HCT116 (cell line): ENCODE measurements around the gene ERP29. TPM values are rescaled to one million over a fixed set of nuclear protein-coding genes. Genes with fewer than 3 reads are reported as not detected.

ENCODE experiments used
- ATAC-seq: fragments of 200-7000 bp; cut with Tn5 transposase; 2 replicates; pipeline ENCODE4 v1.9.1; 2020; ENCODE audit warnings: mild to moderate bottlenecking, moderate library complexity
- BruUV-seq: library from RNA; stranded (reverse); fragments of 400-500 nt; replicated peaks from 2 replicates; lab custom pipeline; 2021; lab: Mats Ljungman, UMichigan
- CTCF ChIA-PET: fragments of 300-600 bp; sonication (Branson Sonifier 250); formaldehyde crosslinking; loops from one replicate; lab custom pipeline; 2021; ENCODE audit warnings: antibody characterized with exemption; lab: Charles Lee
- POLR2A ChIA-PET: fragments of 300-600, 350-600 bp; sonication (Branson Sonifier 250); formaldehyde crosslinking; loops from one replicate; lab custom pipeline; 2021; ENCODE audit warnings: antibody characterized with exemption; lab: Charles Lee
- RAD21 ChIA-PET, 2 experiments: fragments of 300-600 bp; sonication (Branson Sonifier 250); formaldehyde crosslinking; loops; one replicate each; lab custom pipeline; 2023; ENCODE audit warnings: low total read pairs in 2 of 2; ENCODE audit not compliant: uncharacterized antibody in 2 of 2, unreplicated experiment in 2 of 2, low non-redundant PET in 1 of 2; lab: Charles Lee
- DNase-seq: peaks from one replicate; pipeline ENCODE4 v3.0.0-alpha.2; 2010; ENCODE audit warnings: low read depth, low spot score
- H2AFZ ChIP-seq: fragments of 200-600 bp; shearing (Covaris generic), sonication (generic); 2 replicates; pipeline ENCODE4 v1.6.1; 2017; ENCODE audit warnings: low read depth, mixed run types, mixed read lengths, antibody characterized with exemption, low read length; ENCODE audit not compliant: poor library complexity, severe bottlenecking
- H3K27ac ChIP-seq: 2 replicates; pipeline ENCODE4 v1.5.1; 2012; ENCODE audit warnings: low read depth, low read length
- H3K27me3 ChIP-seq: fragments of 200-600 bp; sonication (generic); 2 replicates; pipeline ENCODE4 v1.6.1; 2016; ENCODE audit warnings: mixed run types, low read length, mixed read lengths; ENCODE audit not compliant: insufficient read depth
- H3K36me3 ChIP-seq, 2 experiments: fragments of 200-500 bp in 1 of 2; fragments of 200-600 bp in 1 of 2; sonication (Bioruptor generic) in 1 of 2; sonication (generic) in 1 of 2; 2 replicates each; pipeline versions ENCODE4 v1.5.1 to v1.6.1; 2014 to 2016; ENCODE audit warnings: low read length in 2 of 2, inconsistent platforms in 1 of 2, mixed read lengths in 1 of 2, mixed run types in 1 of 2; ENCODE audit not compliant: insufficient read depth in 2 of 2, control insufficient read depth in 1 of 2
- H3K4me1 ChIP-seq, 2 experiments: fragments of 200-600 bp in 1 of 2; sonication (generic) in 1 of 2; 2 replicates each; pipeline versions ENCODE4 v1.5.1 to v1.6.1; 2012 to 2017; ENCODE audit warnings: low read length in 2 of 2, inconsistent platforms in 1 of 2, mild to moderate bottlenecking in 1 of 2, mixed read lengths in 1 of 2, mixed run types in 1 of 2, moderate library complexity in 1 of 2; ENCODE audit not compliant: insufficient read depth in 2 of 2, control insufficient read depth in 1 of 2
- H3K4me2 ChIP-seq: fragments of 200-600 bp; sonication (generic); 2 replicates; pipeline ENCODE4 v1.6.1; 2017; ENCODE audit warnings: mixed run types, low read length, mixed read lengths
- H3K4me3 ChIP-seq, 2 experiments: fragments of 200-600 bp in 1 of 2; sonication (generic) in 1 of 2; replicated peaks in 1 of 2; 2 replicates each; pipeline ENCODE4 v1.5.1; 2011 to 2016; ENCODE audit warnings: low read length in 2 of 2, control low read depth in 1 of 2, low read depth in 1 of 2, mild to moderate bottlenecking in 1 of 2, mixed read lengths in 1 of 2, mixed run types in 1 of 2
- H3K79me2 ChIP-seq: fragments of 200-600 bp; sonication (generic); 2 replicates; pipeline ENCODE4 v1.6.1; 2017; ENCODE audit warnings: mild to moderate bottlenecking, mixed run types, low read length, moderate library complexity, mixed read lengths; ENCODE audit not compliant: insufficient read depth
- H3K9ac ChIP-seq: fragments of 200-600 bp; sonication (generic); 2 replicates; pipeline ENCODE4 v1.6.1; 2016; ENCODE audit warnings: low read length, mixed read lengths
- H3K9me2 ChIP-seq: fragments of 200-600 bp; sonication (generic), shearing (Covaris generic); 2 replicates; pipeline ENCODE4 v1.6.1; 2017; ENCODE audit warnings: mixed run types, mild to moderate bottlenecking, moderate library complexity; ENCODE audit not compliant: insufficient read depth
- H3K9me3 ChIP-seq, 2 experiments: fragments of 200-500 bp in 1 of 2; fragments of 200-600 bp in 1 of 2; sonication (Bioruptor generic) in 1 of 2; sonication (generic) in 1 of 2; 2 replicates each; pipeline ENCODE4 v1.6.1; 2014 to 2017; ENCODE audit warnings: low read length in 2 of 2, mixed read lengths in 2 of 2, inconsistent platforms in 1 of 2, low read depth in 1 of 2, mild to moderate bottlenecking in 1 of 2, mixed run types in 1 of 2, moderate library complexity in 1 of 2; ENCODE audit not compliant: control insufficient read depth in 1 of 2, insufficient read depth in 1 of 2
- H4K20me1 ChIP-seq: fragments of 200-600 bp; sonication (generic), shearing (Covaris generic); 2 replicates; pipeline ENCODE4 v1.6.1; 2017; ENCODE audit warnings: mixed run types, mild to moderate bottlenecking, moderate library complexity; ENCODE audit not compliant: insufficient read depth
- EGR1 ChIP-seq: IDR thresholded peaks from 2 replicates; pipeline ENCODE4 v1.6.1; 2012; ENCODE audit warnings: low read depth
- EZH2phosphoT487 ChIP-seq: fragments of 200-600 bp; IDR thresholded peaks from 2 replicates; pipeline ENCODE4 v1.6.1; 2018; ENCODE audit warnings: antibody characterized with exemption, borderline replicate concordance
- FOSL1 ChIP-seq: IDR thresholded peaks from 2 replicates; pipeline ENCODE4 v1.6.1; 2012; ENCODE audit warnings: low read depth
- JUND ChIP-seq: IDR thresholded peaks from 2 replicates; pipeline ENCODE4 v1.6.1; 2012
- POLR2A ChIP-seq: IDR thresholded peaks from 2 replicates; pipeline ENCODE4 v1.7.0; 2011; ENCODE audit warnings: borderline replicate concordance; ENCODE audit not compliant: insufficient read depth, insufficient read length; ENCODE audit errors: extremely low read depth
- POLR2AphosphoS5 ChIP-seq: IDR thresholded peaks from 2 replicates; pipeline ENCODE4 v1.6.1; 2011; ENCODE audit warnings: mild to moderate bottlenecking, low read depth, low read length, moderate library complexity
- RAD21 ChIP-seq: IDR thresholded peaks from 2 replicates; pipeline ENCODE4 v1.6.1; 2012; ENCODE audit warnings: low read depth, mild to moderate bottlenecking
- TCF7L2 ChIP-seq: IDR thresholded peaks from 2 replicates; pipeline ENCODE4 v1.7.0; 2011; ENCODE audit warnings: borderline replicate concordance, inconsistent platforms; ENCODE audit not compliant: insufficient read depth, insufficient read length; ENCODE audit errors: extremely low read depth
- YY1 ChIP-seq: IDR thresholded peaks from 2 replicates; pipeline ENCODE4 v1.6.1; 2011; ENCODE audit warnings: low read length, low read depth, moderate library complexity, mild to moderate bottlenecking; ENCODE audit not compliant: insufficient replicate concordance; ENCODE audit errors: extremely low read depth
- ZNF274 ChIP-seq: fragments of 200-500 bp; sonication (Bioruptor generic); IDR thresholded peaks from 2 replicates; pipeline ENCODE4 v1.6.1; 2014; ENCODE audit warnings: mild to moderate bottlenecking, low read depth, low read length, inconsistent platforms
- intact Hi-C: fragments of 100-400 bp; cut with micrococcal nuclease; formaldehyde crosslinking; loops from 2 replicates; pipeline ENCODE4 v1.10.0; 2022
- total RNA-seq: library from RNA; stranded (reverse); gene quantifications from one replicate; pipeline ENCODE4 v1.2.1, GENCODE V29; 2021; ENCODE audit not compliant: unreplicated experiment
- TF ChIP-seq, protein P1 (sequence below): IDR thresholded peaks from 2 replicates; pipeline ENCODE4 v1.6.1; 2011; ENCODE audit warnings: mild to moderate bottlenecking, low read length, moderate library complexity; ENCODE audit not compliant: insufficient replicate concordance; ENCODE audit errors: extremely low read depth
- TF ChIP-seq, protein P2 (sequence below): IDR thresholded peaks from 2 replicates; pipeline ENCODE4 v1.6.1; 2012
- TF ChIP-seq, protein P3 (sequence below), 3 experiments: fragments of 200-600 bp in 1 of 3; sonication (generic) in 1 of 3; IDR thresholded peaks in 2 of 3; conservative IDR thresholded peaks in 1 of 3; 2 replicates each; pipeline ENCODE4 v1.5.1; 2012 to 2017; ENCODE audit warnings: low read depth in 2 of 3, low read length in 2 of 3, antibody characterized with exemption in 1 of 3, borderline replicate concordance in 1 of 3, control low read depth in 1 of 3, mild to moderate bottlenecking in 1 of 3, mixed read lengths in 1 of 3, mixed run types in 1 of 3, moderate library complexity in 1 of 3; ENCODE audit not compliant: insufficient read depth in 1 of 3
- TF ChIP-seq, protein P4 (sequence below): IDR thresholded peaks from 2 replicates; pipeline ENCODE4 v1.6.1; 2012

The ERP29 gene
- total RNA-seq, 1 experiment from 2014 or later = 130 TPM

DNA sequence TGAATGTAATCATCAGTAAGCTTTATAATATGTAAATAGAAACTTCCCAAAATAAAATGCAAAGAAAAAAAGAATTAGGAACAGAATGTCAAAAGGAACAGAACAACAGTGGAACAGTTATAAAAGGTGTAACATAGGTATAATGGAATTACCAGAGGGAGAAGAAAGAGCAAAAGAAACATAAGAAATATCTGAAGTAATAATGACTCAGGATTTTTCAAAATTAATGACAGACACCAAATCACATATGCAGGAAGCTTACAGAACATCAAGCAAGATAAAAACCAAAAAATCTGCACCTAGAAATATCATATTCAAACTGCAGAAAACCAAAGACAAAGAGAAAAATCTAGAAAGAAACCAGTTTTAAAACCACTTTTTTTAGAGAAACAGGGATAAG, 36.4 kb upstream of the ERP29 start (continued):
- TF ChIP-seq, protein P1, sequence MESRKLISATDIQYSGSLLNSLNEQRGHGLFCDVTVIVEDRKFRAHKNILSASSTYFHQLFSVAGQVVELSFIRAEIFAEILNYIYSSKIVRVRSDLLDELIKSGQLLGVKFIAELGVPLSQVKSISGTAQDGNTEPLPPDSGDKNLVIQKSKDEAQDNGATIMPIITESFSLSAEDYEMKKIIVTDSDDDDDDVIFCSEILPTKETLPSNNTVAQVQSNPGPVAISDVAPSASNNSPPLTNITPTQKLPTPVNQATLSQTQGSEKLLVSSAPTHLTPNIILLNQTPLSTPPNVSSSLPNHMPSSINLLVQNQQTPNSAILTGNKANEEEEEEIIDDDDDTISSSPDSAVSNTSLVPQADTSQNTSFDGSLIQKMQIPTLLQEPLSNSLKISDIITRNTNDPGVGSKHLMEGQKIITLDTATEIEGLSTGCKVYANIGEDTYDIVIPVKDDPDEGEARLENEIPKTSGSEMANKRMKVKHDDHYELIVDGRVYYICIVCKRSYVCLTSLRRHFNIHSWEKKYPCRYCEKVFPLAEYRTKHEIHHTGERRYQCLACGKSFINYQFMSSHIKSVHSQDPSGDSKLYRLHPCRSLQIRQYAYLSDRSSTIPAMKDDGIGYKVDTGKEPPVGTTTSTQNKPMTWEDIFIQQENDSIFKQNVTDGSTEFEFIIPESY = no peak
- no peak for TF ChIP-seq FOSL1
- TF ChIP-seq JUND = no peak
- TF ChIP-seq, protein P2, sequence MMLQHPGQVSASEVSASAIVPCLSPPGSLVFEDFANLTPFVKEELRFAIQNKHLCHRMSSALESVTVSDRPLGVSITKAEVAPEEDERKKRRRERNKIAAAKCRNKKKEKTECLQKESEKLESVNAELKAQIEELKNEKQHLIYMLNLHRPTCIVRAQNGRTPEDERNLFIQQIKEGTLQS = no peak
- no peak for TF ChIP-seq EGR1
- no peak for TF ChIP-seq ZNF274
- TF ChIP-seq POLR2AphosphoS5 = no peak
- no peak for TF ChIP-seq POLR2A
- no peak for TF ChIP-seq RAD21
- TF ChIP-seq, protein P3, sequence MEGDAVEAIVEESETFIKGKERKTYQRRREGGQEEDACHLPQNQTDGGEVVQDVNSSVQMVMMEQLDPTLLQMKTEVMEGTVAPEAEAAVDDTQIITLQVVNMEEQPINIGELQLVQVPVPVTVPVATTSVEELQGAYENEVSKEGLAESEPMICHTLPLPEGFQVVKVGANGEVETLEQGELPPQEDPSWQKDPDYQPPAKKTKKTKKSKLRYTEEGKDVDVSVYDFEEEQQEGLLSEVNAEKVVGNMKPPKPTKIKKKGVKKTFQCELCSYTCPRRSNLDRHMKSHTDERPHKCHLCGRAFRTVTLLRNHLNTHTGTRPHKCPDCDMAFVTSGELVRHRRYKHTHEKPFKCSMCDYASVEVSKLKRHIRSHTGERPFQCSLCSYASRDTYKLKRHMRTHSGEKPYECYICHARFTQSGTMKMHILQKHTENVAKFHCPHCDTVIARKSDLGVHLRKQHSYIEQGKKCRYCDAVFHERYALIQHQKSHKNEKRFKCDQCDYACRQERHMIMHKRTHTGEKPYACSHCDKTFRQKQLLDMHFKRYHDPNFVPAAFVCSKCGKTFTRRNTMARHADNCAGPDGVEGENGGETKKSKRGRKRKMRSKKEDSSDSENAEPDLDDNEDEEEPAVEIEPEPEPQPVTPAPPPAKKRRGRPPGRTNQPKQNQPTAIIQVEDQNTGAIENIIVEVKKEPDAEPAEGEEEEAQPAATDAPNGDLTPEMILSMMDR (IDR thresholded peaks at IDR 0.05 in 2 of 3, conservative IDR thresholded peaks at IDR 0.05 in 1 of 3; ENCODE audit: borderline replicate concordance in 1 of 3, insufficient read depth in 1 of 3, low read depth in 2 of 3, low read length in 2 of 3) = no peak
- TF ChIP-seq, protein P4, sequence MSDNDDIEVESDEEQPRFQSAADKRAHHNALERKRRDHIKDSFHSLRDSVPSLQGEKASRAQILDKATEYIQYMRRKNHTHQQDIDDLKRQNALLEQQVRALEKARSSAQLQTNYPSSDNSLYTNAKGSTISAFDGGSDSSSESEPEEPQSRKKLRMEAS = no peak
- TF ChIP-seq TCF7L2 = no peak

DNA sequence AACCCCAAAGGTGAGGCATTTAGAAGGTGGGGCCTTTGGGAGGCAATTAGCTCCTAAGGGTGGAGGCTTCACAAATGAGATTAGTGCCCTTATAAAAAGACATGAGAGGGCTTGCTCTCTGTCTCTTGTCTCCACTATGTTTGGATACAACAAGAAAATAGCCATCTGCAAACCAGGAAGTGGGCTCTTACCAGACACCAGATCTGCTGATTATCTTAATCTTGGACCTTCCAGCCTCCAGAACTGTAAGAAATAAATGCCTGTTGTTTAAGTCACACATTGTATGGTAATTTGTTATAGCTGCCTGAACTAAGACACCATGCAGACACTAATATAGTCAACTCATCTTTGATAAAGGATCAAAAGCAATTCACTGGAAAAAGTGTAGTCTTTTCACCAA, 34.7 kb upstream of the ERP29 start:
- intact Hi-C loops = no loop called here
- Histone ChIP-seq H3K9me2 (no peaks in the 10 kb centered on the region), H3K4me3 (no peak overlapping the region), H2AFZ (no peak overlapping the region), H3K9ac (no peak overlapping the region), H3K9me3 (no peaks in the 10 kb centered on the region), H3K4me1 (no peaks in the 10 kb centered on the region), H3K27ac (no peak overlapping the region), H3K4me2 (no peak overlapping the region), H3K79me2 (no peaks in the 10 kb centered on the region), H3K36me3 (no peaks in the 10 kb centered on the region), H4K20me1 (no peaks in the 10 kb centered on the region), H3K27me3 (no peaks in the 10 kb centered on the region)
- DNase-seq (no peak), ATAC-seq (no peak)
- RAD21 ChIA-PET = no interaction called here
- CTCF ChIA-PET = no interaction called here
- POLR2A ChIA-PET = no interaction called here
- no TSS peak for BruUV-seq
- no peak for TF ChIP-seq EZH2phosphoT487
- TF ChIP-seq TCF7L2 = no peak
- TF ChIP-seq YY1 = no peak
- TF ChIP-seq, protein P3 (IDR thresholded peaks at IDR 0.05 in 2 of 3, conservative IDR thresholded peaks at IDR 0.05 in 1 of 3; ENCODE audit: borderline replicate concordance in 1 of 3, insufficient read depth in 1 of 3, low read depth in 2 of 3, low read length in 2 of 3) = no peak
- TF ChIP-seq POLR2A = no peak
- no peak for TF ChIP-seq RAD21
